Loucy (cell line): ENCODE data around the gene ADAMTS13.

Source experiments
- H2AFZ ChIP-seq: fragments of 200-600 bp; sonication (generic); 2 replicates; pipeline ENCODE4 v1.6.0; 2016; ENCODE audit warnings: antibody characterized with exemption, mild to moderate bottlenecking, low read length, moderate library complexity
- H3F3A ChIP-seq: fragments of 200-600 bp; 2 replicates; pipeline ENCODE4 v1.6.0; 2016; ENCODE audit warnings: antibody characterized with exemption, low read depth, mild to moderate bottlenecking
- H3K27me3 ChIP-seq: fragments of 200-600 bp; sonication (generic); 2 replicates; pipeline ENCODE4 v1.6.1; 2014; ENCODE audit warnings: low read length, mild to moderate bottlenecking; ENCODE audit not compliant: insufficient read depth, poor library complexity, severe bottlenecking
- H3K36me3 ChIP-seq: fragments of 200-600 bp; sonication (generic); 2 replicates; pipeline ENCODE4 v1.6.1; 2016; ENCODE audit warnings: low read length; ENCODE audit not compliant: insufficient read depth
- H3K4me1 ChIP-seq: fragments of 200-600 bp; sonication (generic); 2 replicates; pipeline ENCODE4 v1.5.1; 2014; ENCODE audit warnings: low read length, mild to moderate bottlenecking; ENCODE audit not compliant: insufficient read depth, poor library complexity, severe bottlenecking
- H3K4me2 ChIP-seq: fragments of 200-600 bp; sonication (generic); 2 replicates; pipeline ENCODE4 v1.6.0; 2014; ENCODE audit warnings: antibody characterized with exemption, low read length, low read depth, mild to moderate bottlenecking; ENCODE audit not compliant: poor library complexity, severe bottlenecking
- H3K4me3 ChIP-seq: fragments of 200-600 bp; sonication (generic); 2 replicates; pipeline ENCODE4 v1.5.1; 2014; ENCODE audit warnings: low read length, mild to moderate bottlenecking, mixed read lengths; ENCODE audit not compliant: poor library complexity, severe bottlenecking
- H3K79me2 ChIP-seq: fragments of 200-600 bp; sonication (generic); 2 replicates; pipeline ENCODE4 v1.6.1; 2014; ENCODE audit warnings: low read length; ENCODE audit not compliant: insufficient read depth
- H3K9ac ChIP-seq: fragments of 200-600 bp; sonication (generic); 2 replicates; pipeline ENCODE4 v1.6.0; 2014; ENCODE audit warnings: mild to moderate bottlenecking, low read depth, low read length, moderate library complexity; ENCODE audit not compliant: poor library complexity, severe bottlenecking
- H3K9me2 ChIP-seq: fragments of 200-600 bp; sonication (generic); replicated peaks from 2 replicates; pipeline ENCODE4 v1.6.1; 2016; ENCODE audit warnings: low read depth, low read length, mixed read lengths
- H3K9me3 ChIP-seq: fragments of 200-600 bp; sonication (generic); 2 replicates; pipeline ENCODE4 v1.6.1; 2014; ENCODE audit warnings: mild to moderate bottlenecking, antibody characterized with exemption, low read length, low read depth; ENCODE audit not compliant: insufficient read depth
- H4K20me1 ChIP-seq: fragments of 200-600 bp; sonication (generic); 2 replicates; pipeline ENCODE4 v1.6.0; 2014; ENCODE audit warnings: antibody characterized with exemption, low read length, mild to moderate bottlenecking; ENCODE audit not compliant: insufficient read depth, poor library complexity, severe bottlenecking
- CTCF ChIP-seq: fragments of 200-600 bp; sonication (generic); conservative IDR thresholded peaks from 2 replicates; pipeline ENCODE4 v1.5.1; 2014; ENCODE audit warnings: mild to moderate bottlenecking, antibody characterized with exemption, low read length
- EZH2phosphoT487 ChIP-seq: fragments of 200-600 bp; IDR thresholded peaks from 2 replicates; pipeline ENCODE4 v1.6.1; 2018; ENCODE audit warnings: antibody characterized with exemption, mild to moderate bottlenecking, moderate library complexity, borderline replicate concordance

The ADAMTS13 gene

GRCh38 chr9:133505901-133506652 is 83.9 kb downstream of the ADAMTS13 start:
- H3K4me2 ChIP-seq, result no peak overlapping the region
- TF ChIP-seq EZH2phosphoT487 (no peak), CTCF (no peak)
- H3K9me3 ChIP-seq, result peaks cover 13% of the 10 kb centered on the region; the same call in 1 of the 2 replicates
- H3K4me3 ChIP-seq, result no peak overlapping the region
- H4K20me1 ChIP-seq, result no peaks in the 10 kb centered on the region
- H3K36me3 ChIP-seq, result no peaks in the 10 kb centered on the region
- H3K27me3 ChIP-seq, result no peaks in the 10 kb centered on the region
- H3K79me2 ChIP-seq, result no peaks in the 10 kb centered on the region
- H3K9ac ChIP-seq, result no peak overlapping the region
- H3F3A ChIP-seq, result 0 out of 2 replicates have a peak, but pooled peaks cover 5% of the 10 kb centered on the region
- no peak overlapping the region for H2AFZ ChIP-seq
- H3K9me2 ChIP-seq, result no peaks in the 10 kb centered on the region
- H3K4me1 ChIP-seq, result peaks cover 28% of the 10 kb centered on the region

DNA sequence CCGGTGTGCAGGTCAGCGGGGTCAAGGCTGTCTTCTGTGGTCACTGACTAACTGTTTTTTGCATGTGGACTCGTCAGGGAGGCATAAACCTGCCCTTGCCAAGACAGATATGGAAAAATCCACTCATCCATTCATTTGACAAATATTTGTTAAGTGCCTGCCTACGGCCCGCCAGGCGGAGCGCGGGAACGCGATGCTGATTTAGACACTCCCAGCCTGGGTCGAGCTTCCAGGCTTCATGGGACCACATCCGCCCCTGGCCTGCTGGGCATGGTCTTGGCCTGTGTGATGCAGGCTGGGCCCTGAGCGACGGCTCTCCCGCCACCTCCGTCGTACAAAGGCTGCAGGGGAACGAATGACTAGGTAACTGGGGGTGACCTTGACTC is 84.5 kb downstream of the ADAMTS13 start:
- H3K79me2 ChIP-seq, result no peaks in the 10 kb centered on the region
- H3K27me3 ChIP-seq, result no peaks in the 10 kb centered on the region
- H3K4me2 ChIP-seq, result no peak overlapping the region
- peaks cover 28% of the 10 kb centered on the region for H3K4me1 ChIP-seq
- no peak for TF ChIP-seq EZH2phosphoT487
- TF ChIP-seq CTCF, result no peak
- peaks cover 12% of the 10 kb centered on the region; the same call in 1 of the 2 replicates for H3K9me3 ChIP-seq
- H4K20me1 ChIP-seq, result no peaks in the 10 kb centered on the region
- H3K36me3 ChIP-seq, result no peaks in the 10 kb centered on the region
- no peaks in the 10 kb centered on the region for H3K9me2 ChIP-seq
- no peak overlapping the region for H3K4me3 ChIP-seq
- 0 out of 2 replicates have a peak, but pooled peaks cover 5% of the 10 kb centered on the region for H3F3A ChIP-seq
- no peak overlapping the region for H3K9ac ChIP-seq
- no peak overlapping the region for H2AFZ ChIP-seq

GRCh38 chr9:133507246-133507965 is 85.2 kb downstream of the ADAMTS13 start:
- Histone ChIP-seq H3K9ac (no peak overlapping the region), H3K79me2 (no peaks in the 10 kb centered on the region), H3F3A (0 out of 2 replicates have a peak, but pooled peaks cover 5% of the 10 kb centered on the region), H3K27me3 (no peaks in the 10 kb centered on the region), H3K9me2 (no peaks in the 10 kb centered on the region), H3K4me2 (no peak overlapping the region), H3K4me3 (no peak overlapping the region), H3K36me3 (no peaks in the 10 kb centered on the region), H3K4me1 (peaks cover 28% of the 10 kb centered on the region), H2AFZ (no peak overlapping the region), H4K20me1 (no peaks in the 10 kb centered on the region), H3K9me3 (peaks cover 5% of the 10 kb centered on the region; the same call in 1 of the 2 replicates)
- TF ChIP-seq EZH2phosphoT487 (no peak), CTCF (no peak)
